CD4-positive, alpha-beta T cell treated with Interferon gamma for 1 hour (primary cell): ENCODE data around the gene RCOR1.
"Not testable (repeated sequence)": the region's sequence is repeated elsewhere in the genome, so short reads cannot be mapped to it uniquely, and the experiment has no call there.

Experiments used
- DNase-seq: peaks from one replicate; pipeline ENCODE4 v3.0.0-alpha.2; 2020

The RCOR1 gene

GRCh38 chr14:102630881-102631280, 38.4 kb downstream of the RCOR1 start:
- DNase-seq = no peak

GRCh38 chr14:102633906-102634595, 41.6 kb downstream of the RCOR1 start:
- DNase-seq = no peak

GRCh38 chr14:102639611-102640010, 47.2 kb downstream of the RCOR1 start:
- DNase-seq = not testable (repeated sequence)

- no peak for DNase-seq
Observed at GRCh38 chr14:102644523-102644922, 52.1 kb downstream of the RCOR1 start.

GRCh38 chr14:102645746-102646440, 53.4 kb downstream of the RCOR1 start:
- no peak for DNase-seq

- no peak for DNase-seq
Observed at GRCh38 chr14:102646615-102647014, 54.2 kb downstream of the RCOR1 start.

GRCh38 chr14:102652194-102652593, 59.7 kb downstream of the RCOR1 start:
- DNase-seq = no peak

GRCh38 chr14:102654298-102654697, 61.8 kb downstream of the RCOR1 start:
- DNase-seq = no peak

- no peak for DNase-seq
Observed at GRCh38 chr14:102655137-102655536, 62.7 kb downstream of the RCOR1 start.

- no peak for DNase-seq
Observed at GRCh38 chr14:102659797-102660196, 67.3 kb downstream of the RCOR1 start.

GRCh38 chr14:102661614-102662013, 69.2 kb downstream of the RCOR1 start:
- DNase-seq = no peak

GRCh38 chr14:102662636-102663430, 70.4 kb downstream of the RCOR1 start:
- DNase-seq = no peak

GRCh38 chr14:102663440-102663839, 71.0 kb downstream of the RCOR1 start:
- no peak for DNase-seq

- DNase-seq = no peak
Observed at GRCh38 chr14:102665621-102666020, 73.2 kb downstream of the RCOR1 start.

GRCh38 chr14:102666635-102667034, 74.2 kb downstream of the RCOR1 start:
- DNase-seq = no peak

GRCh38 chr14:102667703-102668102, 75.3 kb downstream of the RCOR1 start:
- no peak for DNase-seq

GRCh38 chr14:102668291-102668873, 75.9 kb downstream of the RCOR1 start:
- no peak for DNase-seq

GRCh38 chr14:102671410-102671809, 79.0 kb downstream of the RCOR1 start:
- DNase-seq = no peak

GRCh38 chr14:102672410-102672960, 80.0 kb downstream of the RCOR1 start:
- DNase-seq = no peak

GRCh38 chr14:102675396-102675795, 82.9 kb downstream of the RCOR1 start:
- no peak for DNase-seq

- DNase-seq = no peak
Observed at GRCh38 chr14:102678394-102678793, 85.9 kb downstream of the RCOR1 start.

- no peak for DNase-seq
Observed at GRCh38 chr14:102683399-102684297, 91.2 kb downstream of the RCOR1 start.
